ENCODE measurements around the gene EMILIN2. TPM values are rescaled to one million over a fixed set of nuclear protein-coding genes. Genes with fewer than 3 reads are reported as not detected.

The EMILIN2 gene
- total RNA-seq, 1 experiment from 2014 or later, result 0.07 TPM

DNA sequence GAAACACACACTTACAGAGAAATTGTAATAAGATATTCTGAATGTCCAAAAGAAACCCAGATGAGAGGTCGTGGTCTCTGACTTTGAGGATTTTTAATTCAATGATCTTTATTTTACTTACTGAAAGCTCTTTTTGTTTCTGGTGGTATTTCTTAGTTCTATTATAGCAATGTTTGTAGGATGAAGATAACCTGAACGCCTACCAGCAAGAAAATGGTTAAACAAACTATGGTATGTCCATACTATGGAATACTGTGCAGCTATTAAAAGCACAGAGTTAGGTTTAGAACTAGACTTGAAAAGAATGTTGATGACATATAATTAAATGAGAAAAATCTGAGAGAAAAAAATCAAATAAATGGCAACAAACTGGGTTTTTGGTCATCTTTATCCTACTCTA lies 105.8 kb downstream of the EMILIN2 start:
- TF ChIP-seq EZH2 (IDR thresholded peaks at IDR 0.05; ENCODE audit: low read depth), result no peak
- no peaks in the 10 kb centered on the region for H3K79me2 ChIP-seq (ENCODE audit: low read depth)
- peaks cover 9% of the 10 kb centered on the region for H3K36me3 ChIP-seq (ENCODE audit: low read depth)
- H3K9me3 ChIP-seq (ENCODE audit: insufficient read depth, low read depth), result no peaks in the 10 kb centered on the region
- H3F3A ChIP-seq (ENCODE audit: insufficient read depth, low read depth), result peaks cover 5% of the 10 kb centered on the region; the same call in 1 of the 2 replicates
- H3K4me3 ChIP-seq, result no peak overlapping the region
- intact Hi-C loops (cut with micrococcal nuclease; ENCODE audit: unreplicated experiment), result no loop called here
- no peaks in the 10 kb centered on the region for H3K27me3 ChIP-seq (ENCODE audit: insufficient read depth, low read depth)
- POLR2A ChIA-PET (ENCODE audit: unreplicated experiment), result no interaction called here
- DNase-seq, result no peak
- H3K27ac ChIP-seq, result no peak overlapping the region
- H3K4me1 ChIP-seq (replicated peaks; ENCODE audit: insufficient read depth), result no peaks in the 10 kb centered on the region
- BruUV-seq (replicated peaks), result no TSS peak
- H3K4me2 ChIP-seq, result no peak overlapping the region
- CTCF ChIA-PET, result no interaction called here
- no peaks in the 10 kb centered on the region for H3K9me2 ChIP-seq (ENCODE audit: insufficient read depth)
- no peak overlapping the region for H2AFZ ChIP-seq
- no peaks in the 10 kb centered on the region for H4K20me1 ChIP-seq (ENCODE audit: insufficient read depth)

DNA sequence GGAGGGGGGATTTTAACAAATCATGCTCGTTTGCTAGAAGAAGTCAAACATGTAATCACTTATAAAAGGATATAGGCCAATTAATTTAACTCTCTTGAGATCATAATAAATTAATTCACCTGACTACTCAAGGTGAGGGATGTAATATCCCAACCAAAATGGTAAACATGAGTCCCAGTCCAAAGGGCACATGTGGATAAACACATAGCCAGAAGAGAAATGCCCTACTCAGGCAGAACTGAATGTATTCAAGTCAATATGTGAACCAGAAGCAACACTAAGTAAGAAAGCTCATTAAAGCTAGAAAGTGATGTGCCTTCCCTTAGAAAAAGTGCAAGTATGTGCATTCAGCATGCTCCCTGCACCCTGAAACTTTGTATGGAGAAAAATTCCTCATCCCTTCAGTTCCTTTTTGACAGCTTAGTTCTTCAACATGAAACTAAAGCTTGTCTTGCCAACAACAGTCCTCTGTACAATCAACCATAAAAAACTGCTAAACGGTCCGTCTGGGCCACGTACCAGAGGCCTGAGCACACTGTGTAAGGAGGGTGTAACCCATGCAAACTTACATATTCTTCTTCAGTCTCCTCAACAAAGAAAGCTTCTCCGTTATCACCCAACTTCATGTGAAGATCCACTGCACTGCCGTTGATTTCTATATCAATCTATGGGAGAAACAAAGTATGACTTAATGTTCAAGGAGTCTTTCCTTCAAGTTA lies 107.3 kb downstream of the EMILIN2 start:
- peaks cover 9% of the 10 kb centered on the region for H3K36me3 ChIP-seq (ENCODE audit: low read depth)
- no peaks in the 10 kb centered on the region for H3K4me1 ChIP-seq (replicated peaks; ENCODE audit: insufficient read depth)
- intact Hi-C loops (cut with micrococcal nuclease; ENCODE audit: unreplicated experiment), result no loop called here
- no peaks in the 10 kb centered on the region for H3K79me2 ChIP-seq (ENCODE audit: low read depth)
- H3K27me3 ChIP-seq (ENCODE audit: insufficient read depth, low read depth), result no peaks in the 10 kb centered on the region
- peaks cover 3% of the 10 kb centered on the region; the same call in 1 of the 2 replicates for H3F3A ChIP-seq (ENCODE audit: insufficient read depth, low read depth)
- H3K4me2 ChIP-seq, result no peak overlapping the region
- H3K4me3 ChIP-seq, result no peak overlapping the region
- no peak for DNase-seq
- no peaks in the 10 kb centered on the region for H3K9me2 ChIP-seq (ENCODE audit: insufficient read depth)
- CTCF ChIA-PET, result no interaction called here
- no peaks in the 10 kb centered on the region for H4K20me1 ChIP-seq (ENCODE audit: insufficient read depth)
- no peak overlapping the region for H2AFZ ChIP-seq
- TF ChIP-seq EZH2 (IDR thresholded peaks at IDR 0.05; ENCODE audit: low read depth), result no peak
- TF ChIP-seq, protein P1, sequence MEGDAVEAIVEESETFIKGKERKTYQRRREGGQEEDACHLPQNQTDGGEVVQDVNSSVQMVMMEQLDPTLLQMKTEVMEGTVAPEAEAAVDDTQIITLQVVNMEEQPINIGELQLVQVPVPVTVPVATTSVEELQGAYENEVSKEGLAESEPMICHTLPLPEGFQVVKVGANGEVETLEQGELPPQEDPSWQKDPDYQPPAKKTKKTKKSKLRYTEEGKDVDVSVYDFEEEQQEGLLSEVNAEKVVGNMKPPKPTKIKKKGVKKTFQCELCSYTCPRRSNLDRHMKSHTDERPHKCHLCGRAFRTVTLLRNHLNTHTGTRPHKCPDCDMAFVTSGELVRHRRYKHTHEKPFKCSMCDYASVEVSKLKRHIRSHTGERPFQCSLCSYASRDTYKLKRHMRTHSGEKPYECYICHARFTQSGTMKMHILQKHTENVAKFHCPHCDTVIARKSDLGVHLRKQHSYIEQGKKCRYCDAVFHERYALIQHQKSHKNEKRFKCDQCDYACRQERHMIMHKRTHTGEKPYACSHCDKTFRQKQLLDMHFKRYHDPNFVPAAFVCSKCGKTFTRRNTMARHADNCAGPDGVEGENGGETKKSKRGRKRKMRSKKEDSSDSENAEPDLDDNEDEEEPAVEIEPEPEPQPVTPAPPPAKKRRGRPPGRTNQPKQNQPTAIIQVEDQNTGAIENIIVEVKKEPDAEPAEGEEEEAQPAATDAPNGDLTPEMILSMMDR (conservative IDR thresholded peaks at IDR 0.05), result no peak
- BruUV-seq (replicated peaks), result no TSS peak
- POLR2A ChIA-PET (ENCODE audit: unreplicated experiment), result no interaction called here
- no peaks in the 10 kb centered on the region for H3K9me3 ChIP-seq (ENCODE audit: insufficient read depth, low read depth)
- H3K27ac ChIP-seq, result no peak overlapping the region

DNA sequence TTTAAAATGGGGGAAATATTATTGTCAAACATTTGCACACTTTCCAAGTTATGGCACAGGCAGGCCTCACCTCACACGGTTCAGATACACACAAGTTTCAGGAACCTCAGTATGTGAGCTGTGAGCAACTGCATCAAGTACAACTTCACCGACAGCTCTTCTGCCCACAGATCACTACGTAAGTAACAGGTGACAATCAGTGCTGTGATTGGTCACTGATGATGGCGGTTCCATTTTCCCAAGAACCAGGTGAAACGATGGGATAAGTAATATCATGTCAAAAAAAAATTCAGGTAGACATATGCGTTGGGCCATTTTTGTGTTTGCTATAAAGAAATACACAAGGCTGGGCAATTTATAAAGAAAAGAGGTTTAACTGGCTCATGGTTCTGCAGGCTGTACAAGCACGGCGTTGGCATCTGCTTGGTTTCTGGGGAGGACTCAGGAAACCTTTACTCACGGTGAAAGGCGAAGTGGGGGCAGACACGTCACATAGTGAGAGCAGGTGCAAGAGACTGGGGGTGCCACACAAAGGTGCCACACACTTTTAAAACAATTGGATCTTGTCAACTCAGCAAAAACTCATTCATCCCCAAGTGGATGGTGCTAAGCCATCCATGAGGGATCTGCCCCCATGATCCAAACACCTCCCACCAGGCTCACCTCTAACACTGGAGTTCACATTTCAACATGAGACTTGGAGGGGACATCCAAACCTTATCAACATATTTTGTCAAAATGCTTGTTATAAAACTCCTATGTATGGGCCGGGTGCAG lies 108.3 kb downstream of the EMILIN2 start:
- H4K20me1 ChIP-seq (ENCODE audit: insufficient read depth), result no peaks in the 10 kb centered on the region
- CTCF ChIA-PET, result no interaction called here
- no peaks in the 10 kb centered on the region for H3K79me2 ChIP-seq (ENCODE audit: low read depth)
- no peaks in the 10 kb centered on the region for H3K4me1 ChIP-seq (replicated peaks; ENCODE audit: insufficient read depth)
- H3K4me3 ChIP-seq, result no peak overlapping the region
- H3K27me3 ChIP-seq (ENCODE audit: insufficient read depth, low read depth), result no peaks in the 10 kb centered on the region
- POLR2A ChIA-PET (ENCODE audit: unreplicated experiment), result no interaction called here
- no peak for TF ChIP-seq EZH2 (IDR thresholded peaks at IDR 0.05; ENCODE audit: low read depth)
- TF ChIP-seq, protein P1 (conservative IDR thresholded peaks at IDR 0.05), result no peak
- no peak for DNase-seq
- H3K9me2 ChIP-seq (ENCODE audit: insufficient read depth), result no peaks in the 10 kb centered on the region
- H3F3A ChIP-seq (ENCODE audit: insufficient read depth, low read depth), result no peaks in the 10 kb centered on the region
- H2AFZ ChIP-seq, result no peak overlapping the region
- no TSS peak for BruUV-seq (replicated peaks)
- H3K9me3 ChIP-seq (ENCODE audit: insufficient read depth, low read depth), result no peaks in the 10 kb centered on the region
- peaks cover 6% of the 10 kb centered on the region for H3K36me3 ChIP-seq (ENCODE audit: low read depth)
- no peak overlapping the region for H3K27ac ChIP-seq
- intact Hi-C loops (cut with micrococcal nuclease; ENCODE audit: unreplicated experiment), result no loop called here
- H3K4me2 ChIP-seq, result no peak overlapping the region

All from PC-9 (cell line).